Right atrium auricular region (tissue), 2 donors: ENCODE results near the gene BTN3A1. TPM values are rescaled to one million over a fixed set of nuclear protein-coding genes. Genes with fewer than 3 reads are reported as not detected.
"Not testable (repeated sequence)": the region's sequence is repeated elsewhere in the genome, so short reads cannot be mapped to it uniquely, and the experiment has no call there.

Experiments
- DNase-seq: peaks from one replicate; pipeline ENCODE4 v3.0.0-alpha.2; 2019; ENCODE audit warnings: low spot score
- H3K27ac ChIP-seq, 2 donors: fragments of 200-600 bp; sonication (generic); 1 replicate in 1 of 2; 2 replicates in 1 of 2; pipeline ENCODE4 v1.5.1; 2016 to 2019
- H3K27me3 ChIP-seq, 2 donors: fragments of 200-600 bp; sonication (generic); one replicate each; pipeline versions ENCODE4 v1.5.1 to v1.6.0; 2017 to 2019
- H3K36me3 ChIP-seq: fragments of 200-600 bp; sonication (generic); one replicate; pipeline ENCODE4 v1.5.1; 2016
- H3K4me1 ChIP-seq, 2 donors: fragments of 200-600 bp; sonication (generic); one replicate each; pipeline versions ENCODE4 v1.5.1 to v1.6.0; 2017 to 2019
- H3K4me3 ChIP-seq, 2 donors: fragments of 200-600 bp; sonication (generic); 1 replicate in 1 of 2; 2 replicates in 1 of 2; pipeline ENCODE4 v1.5.1; 2017 to 2019; ENCODE audit warnings: mild to moderate bottlenecking in 1 of 2, moderate library complexity in 1 of 2
- H3K9me3 ChIP-seq, 2 donors: fragments of 200-600 bp; sonication (generic); one replicate each; pipeline ENCODE4 v1.5.1; 2019
- total RNA-seq, 2 donors: library from RNA; depleted of rRNA; stranded (reverse); fragments of >200 nt; gene quantifications; one replicate each; pipeline ENCODE4 v1.1.0, GENCODE V29; 2016
- TF ChIP-seq, protein P1 (sequence below), 2 donors: fragments of 200-600 bp; sonication (generic); IDR thresholded peaks; one replicate each; pipeline ENCODE4 v1.5.1; 2019; ENCODE audit warnings: antibody characterized with exemption in 2 of 2

BTN3A1 gene
- total RNA-seq, 2 donors from 2014 or later = 3.6 to 6.6 TPM

DNA sequence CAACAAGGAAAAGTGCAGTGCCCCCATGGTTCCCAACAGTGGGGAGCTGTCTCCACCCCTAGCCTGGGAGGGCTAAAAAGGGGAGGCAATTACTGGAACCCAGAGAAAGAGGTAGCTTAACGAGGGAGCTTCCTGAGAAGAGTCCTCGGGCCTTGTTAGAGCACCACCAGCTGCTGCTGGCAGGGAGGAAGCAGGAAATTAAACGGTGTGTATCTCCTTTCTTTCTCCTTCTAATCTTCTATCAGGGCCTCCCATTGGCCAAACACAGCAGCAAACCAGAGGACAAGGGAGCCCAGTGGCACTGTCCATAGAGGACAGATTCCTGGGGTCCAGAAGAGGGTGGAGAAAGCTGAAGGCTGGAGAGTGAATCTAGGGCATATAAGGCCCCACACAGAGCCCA lies 26.8 kb upstream of the BTN3A1 start:
- TF ChIP-seq, protein P1, sequence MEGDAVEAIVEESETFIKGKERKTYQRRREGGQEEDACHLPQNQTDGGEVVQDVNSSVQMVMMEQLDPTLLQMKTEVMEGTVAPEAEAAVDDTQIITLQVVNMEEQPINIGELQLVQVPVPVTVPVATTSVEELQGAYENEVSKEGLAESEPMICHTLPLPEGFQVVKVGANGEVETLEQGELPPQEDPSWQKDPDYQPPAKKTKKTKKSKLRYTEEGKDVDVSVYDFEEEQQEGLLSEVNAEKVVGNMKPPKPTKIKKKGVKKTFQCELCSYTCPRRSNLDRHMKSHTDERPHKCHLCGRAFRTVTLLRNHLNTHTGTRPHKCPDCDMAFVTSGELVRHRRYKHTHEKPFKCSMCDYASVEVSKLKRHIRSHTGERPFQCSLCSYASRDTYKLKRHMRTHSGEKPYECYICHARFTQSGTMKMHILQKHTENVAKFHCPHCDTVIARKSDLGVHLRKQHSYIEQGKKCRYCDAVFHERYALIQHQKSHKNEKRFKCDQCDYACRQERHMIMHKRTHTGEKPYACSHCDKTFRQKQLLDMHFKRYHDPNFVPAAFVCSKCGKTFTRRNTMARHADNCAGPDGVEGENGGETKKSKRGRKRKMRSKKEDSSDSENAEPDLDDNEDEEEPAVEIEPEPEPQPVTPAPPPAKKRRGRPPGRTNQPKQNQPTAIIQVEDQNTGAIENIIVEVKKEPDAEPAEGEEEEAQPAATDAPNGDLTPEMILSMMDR (IDR thresholded peaks at IDR 0.05) = no peak
- H3K27ac ChIP-seq = no peak overlapping the region
- H3K4me3 ChIP-seq = no peak overlapping the region
- DNase-seq = no peak
- no peaks in the 10 kb centered on the region for H3K9me3 ChIP-seq
- H3K4me1 ChIP-seq = no peaks in the 10 kb centered on the region
- no peaks in the 10 kb centered on the region for H3K27me3 ChIP-seq
- peaks cover 16% of the 10 kb centered on the region for H3K36me3 ChIP-seq

DNA sequence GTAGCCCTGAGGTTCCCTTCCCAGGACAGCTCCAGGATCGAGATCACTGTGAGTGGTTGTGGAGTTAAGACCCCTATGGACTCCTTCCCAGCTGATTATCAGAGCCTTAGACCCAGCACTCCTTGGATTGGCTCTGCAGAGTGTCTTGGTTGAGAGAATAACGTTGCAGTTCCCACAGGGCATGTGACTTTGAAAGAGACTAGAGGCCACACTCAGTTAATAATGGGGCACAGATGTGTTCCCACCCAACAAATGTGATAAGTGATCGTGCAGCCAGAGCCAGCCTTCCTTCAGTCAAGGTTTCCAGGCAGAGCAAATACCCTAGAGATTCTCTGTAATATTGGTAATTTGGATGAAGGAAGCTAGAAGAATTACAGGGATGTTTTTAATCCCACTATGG lies 24.4 kb upstream of the BTN3A1 start:
- no peaks in the 10 kb centered on the region for H3K4me1 ChIP-seq
- TF ChIP-seq, protein P1 (IDR thresholded peaks at IDR 0.05) = no peak
- H3K9me3 ChIP-seq = no peaks in the 10 kb centered on the region
- H3K27me3 ChIP-seq = no peaks in the 10 kb centered on the region
- H3K27ac ChIP-seq = no peak overlapping the region
- peaks cover 14% of the 10 kb centered on the region for H3K36me3 ChIP-seq
- no peak overlapping the region for H3K4me3 ChIP-seq
- DNase-seq = no peak

DNA sequence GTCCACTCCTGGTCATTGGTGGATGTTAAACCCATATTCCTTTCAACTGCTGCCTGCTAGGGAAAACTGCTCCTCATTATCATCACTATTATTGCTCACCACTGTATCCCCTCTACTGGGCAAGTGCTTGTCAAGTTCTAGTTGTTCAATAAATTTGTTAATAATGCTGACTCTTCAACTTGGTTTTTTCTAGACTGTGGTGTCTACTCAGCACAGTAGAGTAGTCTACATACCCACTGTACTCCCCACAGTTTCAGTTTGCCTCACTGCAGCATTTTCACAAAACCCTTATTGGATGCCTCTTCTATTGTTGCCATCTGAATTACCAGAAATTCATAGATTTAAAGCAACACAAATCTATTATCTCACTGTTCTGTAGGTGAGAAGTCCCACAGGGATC lies 23.9 kb upstream of the BTN3A1 start:
- H3K4me1 ChIP-seq, H3K4me3 ChIP-seq, H3K36me3 ChIP-seq, H3K27me3 ChIP-seq, H3K27ac ChIP-seq, H3K9me3 ChIP-seq, DNase-seq: not testable (repeated sequence)

DNA sequence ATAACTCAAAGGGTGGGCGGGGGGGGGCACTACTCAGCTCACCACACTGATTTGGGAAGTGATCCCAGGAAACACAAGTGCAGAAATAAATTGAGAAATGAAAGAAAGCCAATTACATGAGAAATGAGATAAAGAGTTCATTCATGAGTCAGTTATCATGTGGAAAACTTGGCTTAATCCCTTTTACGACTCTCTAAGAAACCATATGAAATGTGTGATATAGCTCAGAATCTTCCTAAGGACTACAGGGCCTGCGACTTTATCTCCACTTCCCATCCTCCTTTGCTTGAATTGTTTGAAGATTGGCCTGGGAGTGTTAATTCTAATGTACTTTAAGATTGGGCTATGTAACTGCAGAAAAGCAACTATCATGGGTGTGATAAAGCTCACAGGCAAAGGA lies 22.8 kb upstream of the BTN3A1 start:
- no peaks in the 10 kb centered on the region for H3K27me3 ChIP-seq
- H3K27ac ChIP-seq = no peak overlapping the region
- DNase-seq = no peak
- H3K36me3 ChIP-seq = peaks cover 8% of the 10 kb centered on the region
- no peak overlapping the region for H3K4me3 ChIP-seq
- no peaks in the 10 kb centered on the region for H3K9me3 ChIP-seq
- TF ChIP-seq, protein P1 (IDR thresholded peaks at IDR 0.05) = no peak
- peaks cover 0 to 8% of the 10 kb centered on the region in 2 donors for H3K4me1 ChIP-seq

DNA sequence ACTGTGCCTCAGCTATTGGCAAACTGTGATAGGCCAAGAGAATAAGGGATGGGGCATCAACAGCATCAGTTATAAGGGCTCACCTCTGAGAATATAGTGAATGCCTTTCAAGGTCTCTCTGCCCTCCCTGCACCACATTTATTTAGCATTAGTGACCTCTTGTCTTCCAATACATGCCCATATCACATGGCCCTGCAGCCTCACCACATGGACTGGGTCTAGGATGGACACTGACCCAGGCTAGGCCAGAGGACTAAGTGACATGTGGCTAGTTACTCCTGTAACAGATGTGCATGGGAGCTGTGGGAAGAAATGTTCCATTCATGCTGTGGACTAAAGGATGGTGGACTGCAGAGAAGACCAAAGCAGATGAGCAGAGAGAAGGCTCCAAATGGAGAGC lies 22.3 kb upstream of the BTN3A1 start:
- Histone ChIP-seq H3K4me3 (no peak overlapping the region), H3K9me3 (no peaks in the 10 kb centered on the region), H3K36me3 (peaks cover 4% of the 10 kb centered on the region), H3K27ac (no peak overlapping the region), H3K4me1 (peaks cover 0 to 8% of the 10 kb centered on the region in 2 donors), H3K27me3 (no peaks in the 10 kb centered on the region)
- TF ChIP-seq, protein P1 (IDR thresholded peaks at IDR 0.05) = no peak
- no peak for DNase-seq

DNA sequence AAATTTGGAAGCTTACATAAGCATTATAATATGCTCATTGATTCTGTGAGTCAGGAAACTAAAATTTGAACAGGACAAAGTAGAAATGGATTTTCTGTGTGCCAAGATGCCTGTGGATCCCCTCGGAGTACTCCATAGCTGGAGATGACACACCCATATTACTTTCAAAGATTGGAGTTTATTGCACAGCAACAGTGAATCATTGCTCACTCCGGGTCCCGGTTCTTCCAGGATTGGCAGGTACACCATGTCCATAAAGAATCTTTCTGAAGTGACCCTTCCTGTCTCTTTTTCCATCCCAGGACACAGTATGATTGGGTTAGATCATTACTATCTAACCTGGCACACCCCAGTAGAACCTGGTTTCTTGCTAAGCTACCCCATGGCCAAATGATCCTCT lies 21.8 kb upstream of the BTN3A1 start:
- TF ChIP-seq, protein P1 (IDR thresholded peaks at IDR 0.05) = no peak
- H3K36me3 ChIP-seq = no peaks in the 10 kb centered on the region
- no peaks in the 10 kb centered on the region for H3K27me3 ChIP-seq
- no peak overlapping the region for H3K4me3 ChIP-seq
- peaks cover 0 to 8% of the 10 kb centered on the region in 2 donors for H3K4me1 ChIP-seq
- H3K27ac ChIP-seq = no peak overlapping the region
- no peaks in the 10 kb centered on the region for H3K9me3 ChIP-seq
- DNase-seq = no peak
